Psoas muscle (tissue), 8 donors: ENCODE data around the gene CCDC154. TPM values are rescaled to one million over a fixed set of nuclear protein-coding genes. Genes with fewer than 3 reads are reported as not detected.

ENCODE experiments used
- ATAC-seq, 4 donors: fragments of 200-7000 bp; cut with Tn5 transposase; one replicate each; pipeline ENCODE4 v1.9.1; 2020; ENCODE audit warnings: moderate library complexity in 3 of 4, mild to moderate bottlenecking in 2 of 4
- DNase-seq, 2 donors: peaks; one replicate each; pipeline ENCODE4 v3.0.0-alpha.2; 2020
- H3K27ac ChIP-seq: fragments of 200-600 bp; one replicate; pipeline ENCODE4 v1.8.0; 2022
- H3K27me3 ChIP-seq, 3 donors: fragments of 200-600 bp in 1 of 3; one replicate each; pipeline versions ENCODE4 v1.6.1 to v1.8.0; 2013 to 2022; ENCODE audit warnings: low read length in 2 of 3, mild to moderate bottlenecking in 2 of 3, moderate library complexity in 1 of 3; ENCODE audit not compliant: insufficient read depth in 3 of 3
- H3K36me3 ChIP-seq, 2 donors: fragments of 200-600 bp in 1 of 2; one replicate each; pipeline versions ENCODE4 v1.6.1 to v1.8.0; 2013 to 2022; ENCODE audit warnings: low read depth in 1 of 2, mild to moderate bottlenecking in 1 of 2, moderate library complexity in 1 of 2; ENCODE audit not compliant: insufficient read depth in 1 of 2
- H3K4me1 ChIP-seq: fragments of 200-600 bp; one replicate; pipeline ENCODE4 v1.8.0; 2022
- H3K4me3 ChIP-seq: fragments of 200-600 bp; one replicate; pipeline ENCODE4 v1.8.0; 2022; ENCODE audit warnings: mild to moderate bottlenecking
- H3K9me3 ChIP-seq: fragments of 200-600 bp; one replicate; pipeline ENCODE4 v1.8.0; 2022
- WGBS, 3 donors: extraction: QIAGEN DNeasy Blood & Tissue Kit; methylation state at CpG; one replicate each; pipeline versions ENCODE4 v1.1.6 to v1.1.7; 2013; 5-methylcytosine and 5-hydroxymethylcytosine counted together
- intact Hi-C, 2 donors: fragments of 100-400 bp; cut with DNase I; formaldehyde crosslinking; loops; one replicate each; pipeline versions ENCODE4 v1.11.0 to v1.14.2; 2022
- polyA plus RNA-seq, 3 donors: library from polyadenylated mRNA; stranded (reverse); fragments of 200-250 nt; gene quantifications; one replicate each; pipeline ENCODE4 v1.2.3, GENCODE V29; 2013
- total RNA-seq, 4 donors: library from RNA; stranded (reverse); fragmentation: NEBNext Ultra II Directional in 2 of 4; extraction: Animal tissue kit (Norgen Biotek cat#: 25700) in 2 of 4; gene quantifications; one replicate each; pipeline versions ENCODE4 v1.2.1 to v1.2.4, GENCODE V29; 2021 to 2023
- TF ChIP-seq, protein P1 (sequence below): fragments of 200-600 bp; IDR thresholded peaks from one replicate; pipeline ENCODE4 v1.8.0; 2022; ENCODE audit warnings: antibody characterized with exemption
- donor health status: healthy with polysubstance abuse.
- donor health status: DM: no; HTN: no; CAD: no; lungs with moderate emphysema.
- donor health status: Bipolar disorder and iron deficiency.
- donor health status: healthy.
- donor health status: DM: yes; HTN: yes; CAD: no.
- donor health status: DM: no; HTN: no; CAD: no.
- donor health status: DM: no; HTN: no; CAD: no.
- donor health status: DM: yes; HTN: yes; CAD: no.

CCDC154 gene
- total and polyA plus RNA-seq, 7 donors = 0.21 to 1.5 (median 0.40) TPM; not detected in 1

DNA sequence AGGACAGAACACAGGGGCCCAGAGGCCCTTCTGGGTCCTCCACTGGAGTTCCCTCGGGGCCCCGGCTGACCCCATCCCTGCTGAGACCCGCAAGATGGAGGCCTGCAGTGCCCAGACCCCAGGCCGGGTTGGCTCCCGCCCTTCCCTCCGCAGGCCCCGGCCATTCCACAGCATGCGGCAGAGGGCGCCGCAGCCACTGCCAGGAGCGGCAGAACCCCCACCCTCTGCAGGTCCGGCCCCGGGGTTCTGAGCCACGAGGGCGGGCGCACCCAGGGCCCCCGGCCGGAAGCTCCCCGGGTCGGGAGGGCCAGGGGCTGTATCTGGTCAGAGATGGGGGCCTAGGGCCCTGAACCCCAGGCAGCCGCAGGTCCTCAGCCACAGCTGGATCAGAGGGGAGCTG, 15.8 kb downstream of the CCDC154 start:
- H3K27ac ChIP-seq = no peak overlapping the region
- no peaks in the 10 kb centered on the region for H3K4me1 ChIP-seq
- intact Hi-C loops = loop anchor here in 1 of 2 donors (10.0 kb wide), 1 partner anchor 46 kb away; the partner anchor contains the start of gene CLCN7
- H3K36me3 ChIP-seq = no peaks in the 10 kb centered on the region
- no peaks in the 10 kb centered on the region for H3K27me3 ChIP-seq
- H3K4me3 ChIP-seq = peak overlapping the region; percentile 5
- ATAC-seq = peak in 2 of 4 donors; percentile 9 to 49
- TF ChIP-seq, protein P1, sequence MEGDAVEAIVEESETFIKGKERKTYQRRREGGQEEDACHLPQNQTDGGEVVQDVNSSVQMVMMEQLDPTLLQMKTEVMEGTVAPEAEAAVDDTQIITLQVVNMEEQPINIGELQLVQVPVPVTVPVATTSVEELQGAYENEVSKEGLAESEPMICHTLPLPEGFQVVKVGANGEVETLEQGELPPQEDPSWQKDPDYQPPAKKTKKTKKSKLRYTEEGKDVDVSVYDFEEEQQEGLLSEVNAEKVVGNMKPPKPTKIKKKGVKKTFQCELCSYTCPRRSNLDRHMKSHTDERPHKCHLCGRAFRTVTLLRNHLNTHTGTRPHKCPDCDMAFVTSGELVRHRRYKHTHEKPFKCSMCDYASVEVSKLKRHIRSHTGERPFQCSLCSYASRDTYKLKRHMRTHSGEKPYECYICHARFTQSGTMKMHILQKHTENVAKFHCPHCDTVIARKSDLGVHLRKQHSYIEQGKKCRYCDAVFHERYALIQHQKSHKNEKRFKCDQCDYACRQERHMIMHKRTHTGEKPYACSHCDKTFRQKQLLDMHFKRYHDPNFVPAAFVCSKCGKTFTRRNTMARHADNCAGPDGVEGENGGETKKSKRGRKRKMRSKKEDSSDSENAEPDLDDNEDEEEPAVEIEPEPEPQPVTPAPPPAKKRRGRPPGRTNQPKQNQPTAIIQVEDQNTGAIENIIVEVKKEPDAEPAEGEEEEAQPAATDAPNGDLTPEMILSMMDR = no peak
- WGBS, 3 donors = 38 to 44% (median 44%) methylated on average over 17 to 21 of the region's 21 CpGs
- no peaks in the 10 kb centered on the region for H3K9me3 ChIP-seq
- peak in 1 of 2 donors; percentile 64 for DNase-seq

DNA sequence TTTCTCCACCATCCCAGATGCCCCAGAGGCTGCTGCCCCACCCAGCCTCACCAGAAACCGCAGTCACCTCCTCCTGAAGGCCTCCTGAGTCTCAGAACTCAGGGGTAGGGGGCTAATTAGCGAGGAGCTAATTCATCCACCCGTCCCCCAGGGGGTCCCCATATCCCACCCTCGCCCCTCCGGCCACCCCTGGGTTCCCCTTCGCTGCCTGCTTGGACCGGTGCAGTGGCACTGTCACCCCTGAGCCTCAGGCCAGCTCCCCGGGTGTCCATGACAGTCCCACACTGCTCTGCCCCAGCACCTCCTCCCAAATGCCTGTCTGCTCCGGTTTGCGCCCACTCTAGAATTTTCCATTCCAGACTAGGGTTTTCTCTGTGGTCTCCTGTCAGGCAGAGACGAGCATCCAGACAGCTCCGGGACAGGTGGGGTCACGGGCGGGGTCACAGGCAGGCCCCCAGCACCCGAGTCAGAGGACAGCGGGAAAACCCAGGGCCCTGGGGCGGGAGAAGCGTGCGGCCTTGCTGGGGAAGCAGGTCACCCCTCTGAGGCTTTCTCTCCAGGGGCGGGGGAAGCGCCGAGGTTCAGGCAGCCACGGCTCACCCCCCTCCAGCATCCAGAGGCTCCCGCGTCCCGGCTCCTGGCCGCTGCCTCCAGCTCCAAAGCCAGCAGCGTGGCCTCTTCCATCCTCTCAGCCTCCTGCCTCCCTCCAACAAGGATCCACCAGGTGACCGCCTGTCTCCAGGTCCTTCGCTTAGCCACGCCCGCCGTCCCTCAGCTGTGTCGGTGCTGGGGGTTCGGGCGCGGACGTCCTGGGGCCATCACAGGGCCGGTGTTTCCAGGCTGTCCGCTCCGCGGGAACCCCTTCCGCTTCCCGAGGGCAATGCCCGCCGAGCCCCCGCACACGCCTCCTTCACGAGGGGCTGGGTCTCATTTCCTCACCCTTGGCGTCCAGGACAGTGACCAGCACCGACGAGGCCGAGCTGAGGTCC, 16.6 kb downstream of the CCDC154 start:
- Histone ChIP-seq H3K4me1 (no peaks in the 10 kb centered on the region), H3K4me3 (peak overlapping the region; percentile 5), H3K9me3 (no peaks in the 10 kb centered on the region), H3K36me3 (no peaks in the 10 kb centered on the region), H3K27me3 (no peaks in the 10 kb centered on the region), H3K27ac (no peak overlapping the region)
- TF ChIP-seq, protein P1 = no peak
- WGBS, 3 donors = 81 to 85% (median 85%) methylated on average over 51 to 53 of the region's 53 CpGs
- intact Hi-C loops = loop anchor here in 1 of 2 donors (10.0 kb wide), 1 partner anchor 47 kb away; the partner anchor contains the start of gene CLCN7
- no peak for DNase-seq
- no peak for ATAC-seq

DNA sequence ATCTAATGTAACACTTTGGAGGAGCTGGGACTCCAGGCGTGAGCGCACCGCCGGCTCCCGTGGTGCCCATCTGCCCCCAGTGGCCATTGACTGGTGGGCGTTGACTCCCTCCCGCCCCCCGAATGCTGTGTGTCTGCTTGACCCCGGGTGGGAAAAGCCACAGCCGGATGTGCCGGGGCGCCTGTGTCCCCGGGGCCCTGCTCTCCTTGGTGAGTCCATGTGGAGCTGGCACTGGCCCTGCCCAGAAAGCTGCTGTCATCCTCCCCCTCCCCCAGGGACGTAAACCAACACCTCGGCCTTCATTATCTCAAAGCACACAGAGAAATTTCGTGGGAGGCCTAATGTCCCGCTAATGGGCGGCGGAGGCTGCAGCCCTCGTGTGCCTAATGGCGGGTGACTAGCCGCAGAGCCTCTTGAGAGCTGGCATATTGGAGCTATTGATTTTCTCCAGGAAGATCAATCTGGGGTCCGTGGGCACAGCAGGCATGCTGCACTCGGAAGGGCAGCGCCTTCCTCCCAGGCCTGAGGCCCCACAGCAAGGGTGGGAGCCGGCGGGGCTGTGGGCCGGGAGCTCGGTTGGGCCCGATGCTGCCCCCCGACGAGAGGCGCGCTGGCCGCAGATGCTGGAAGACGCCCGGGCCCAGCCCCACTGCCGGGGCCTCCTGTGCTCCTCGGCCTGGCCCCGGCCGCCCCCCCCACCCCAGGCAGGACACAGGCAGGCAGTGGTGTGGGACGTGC, 17.5 kb downstream of the CCDC154 start:
- Histone ChIP-seq H3K27ac (no peak overlapping the region), H3K36me3 (no peaks in the 10 kb centered on the region), H3K27me3 (no peaks in the 10 kb centered on the region), H3K4me3 (no peak overlapping the region), H3K4me1 (no peaks in the 10 kb centered on the region), H3K9me3 (no peaks in the 10 kb centered on the region)
- TF ChIP-seq, protein P1 = no peak
- 70 to 82% (median 74%) methylated on average over 39 to 42 of the region's 42 CpGs for WGBS, 3 donors
- ATAC-seq (no peak), DNase-seq (no peak)
- intact Hi-C loops = loop anchor here in 1 of 2 donors (10.0 kb wide), 1 partner anchor 48 kb away; the partner anchor contains the start of gene CLCN7

DNA sequence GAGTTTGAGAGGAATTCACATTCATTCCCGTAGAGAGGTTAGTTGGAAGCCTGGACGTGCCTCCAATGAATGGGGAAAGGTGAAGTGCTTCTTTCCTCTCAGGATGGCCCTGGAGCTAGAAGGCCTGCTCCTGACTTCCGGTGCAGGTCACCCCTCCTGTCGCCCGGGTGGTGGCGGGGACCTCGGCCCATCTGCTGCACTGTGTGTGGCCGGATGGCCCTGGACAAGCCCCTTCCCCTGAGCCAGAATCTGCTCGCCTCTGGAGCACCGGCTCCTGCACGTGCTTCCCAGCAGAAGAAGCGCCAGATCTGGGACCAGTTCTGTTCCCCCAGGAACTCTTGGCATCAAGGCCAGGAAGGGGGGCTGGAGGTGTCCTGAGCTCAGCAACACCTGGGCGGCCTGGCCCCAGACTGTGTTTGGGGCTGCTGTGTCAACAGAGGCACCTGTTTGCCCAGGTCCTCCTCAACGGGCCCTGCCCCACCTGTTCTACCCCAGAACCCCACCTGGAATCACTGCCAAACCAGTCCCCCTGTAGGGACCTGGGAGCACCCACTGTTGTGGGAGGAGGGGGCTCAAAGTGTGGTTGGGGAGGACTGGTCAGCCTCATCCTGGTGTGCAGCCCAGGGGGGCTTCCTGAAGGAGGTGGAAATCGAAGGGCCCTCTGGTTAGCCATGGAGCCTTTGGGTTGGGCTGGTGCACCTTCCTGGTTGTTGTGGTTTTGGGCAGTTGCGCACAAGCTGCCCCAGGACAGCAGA, 18.6 kb downstream of the CCDC154 start:
- 74 to 83% (median 83%) methylated on average over 16 of the region's 16 CpGs for WGBS, 3 donors
- intact Hi-C loops = loop anchor here in 1 of 2 donors (10.0 kb wide), 1 partner anchor 49 kb away; the partner anchor contains the start of gene CLCN7
- H3K4me1 ChIP-seq = no peaks in the 10 kb centered on the region
- no peak overlapping the region for H3K4me3 ChIP-seq
- ATAC-seq (no peak), DNase-seq (no peak)
- no peak overlapping the region for H3K27ac ChIP-seq
- TF ChIP-seq, protein P1 = no peak
- no peaks in the 10 kb centered on the region for H3K9me3 ChIP-seq
- no peaks in the 10 kb centered on the region for H3K36me3 ChIP-seq
- no peaks in the 10 kb centered on the region for H3K27me3 ChIP-seq
